ENCODE measurements around the gene DBNDD1.

DNA sequence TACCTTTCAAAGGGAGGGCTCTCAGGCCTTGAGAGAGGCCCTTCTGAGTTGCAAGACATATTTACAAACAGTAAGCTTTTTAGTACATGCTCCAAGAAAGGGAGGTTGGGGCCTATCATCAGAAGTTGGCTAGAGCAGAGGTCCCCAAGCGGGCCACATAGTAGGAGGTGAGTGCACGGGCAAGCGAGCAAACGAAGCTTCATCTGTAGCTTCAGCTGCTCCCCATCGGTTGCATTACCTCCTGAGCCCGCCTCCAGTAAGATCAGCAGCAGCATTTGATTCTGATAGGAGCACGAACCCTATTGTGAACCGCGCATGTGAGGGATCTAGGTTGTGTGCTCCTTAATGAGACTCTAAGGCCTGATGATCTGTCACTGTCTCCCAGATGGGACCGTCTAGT, 31.7 kb upstream of the DBNDD1 start:
- no peak for TF ChIP-seq EZH2 (IDR thresholded peaks at IDR 0.05; ENCODE audit: insufficient read depth, poor library complexity, severe bottlenecking)
- TF ChIP-seq EZH2phosphoT487 (IDR thresholded peaks at IDR 0.05; ENCODE audit: insufficient read depth, low read depth): no peak
